GM21423 (cell line): Measurements from ENCODE around the gene ADAM19.

ENCODE experiments used
- ATAC-seq: cut with Tn5 transposase; IDR thresholded peaks from one replicate; pipeline ENCODE4 v1.9.1; 2021; ENCODE audit warnings: mild to moderate bottlenecking, moderate library complexity; ENCODE audit not compliant: unreplicated experiment

The ADAM19 gene

DNA sequence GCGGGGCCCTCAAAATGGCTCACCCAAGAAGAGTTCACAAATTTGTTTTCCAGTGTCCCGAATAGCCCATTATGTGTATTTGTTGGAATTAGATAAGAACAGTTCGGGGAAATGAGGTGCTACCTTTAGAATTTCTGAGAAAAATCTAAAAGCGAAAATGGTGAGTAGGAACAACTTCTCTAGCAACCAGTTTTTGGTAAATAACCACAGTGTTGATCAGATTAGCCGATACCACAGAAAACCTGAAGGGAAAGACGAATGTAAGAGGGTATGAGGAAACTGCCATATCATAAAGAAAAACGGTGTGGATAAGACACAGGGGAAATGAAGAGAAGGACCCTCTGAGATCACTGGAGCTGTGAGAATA is 31.0 kb downstream of the ADAM19 start:
- ATAC-seq, result no peak

DNA sequence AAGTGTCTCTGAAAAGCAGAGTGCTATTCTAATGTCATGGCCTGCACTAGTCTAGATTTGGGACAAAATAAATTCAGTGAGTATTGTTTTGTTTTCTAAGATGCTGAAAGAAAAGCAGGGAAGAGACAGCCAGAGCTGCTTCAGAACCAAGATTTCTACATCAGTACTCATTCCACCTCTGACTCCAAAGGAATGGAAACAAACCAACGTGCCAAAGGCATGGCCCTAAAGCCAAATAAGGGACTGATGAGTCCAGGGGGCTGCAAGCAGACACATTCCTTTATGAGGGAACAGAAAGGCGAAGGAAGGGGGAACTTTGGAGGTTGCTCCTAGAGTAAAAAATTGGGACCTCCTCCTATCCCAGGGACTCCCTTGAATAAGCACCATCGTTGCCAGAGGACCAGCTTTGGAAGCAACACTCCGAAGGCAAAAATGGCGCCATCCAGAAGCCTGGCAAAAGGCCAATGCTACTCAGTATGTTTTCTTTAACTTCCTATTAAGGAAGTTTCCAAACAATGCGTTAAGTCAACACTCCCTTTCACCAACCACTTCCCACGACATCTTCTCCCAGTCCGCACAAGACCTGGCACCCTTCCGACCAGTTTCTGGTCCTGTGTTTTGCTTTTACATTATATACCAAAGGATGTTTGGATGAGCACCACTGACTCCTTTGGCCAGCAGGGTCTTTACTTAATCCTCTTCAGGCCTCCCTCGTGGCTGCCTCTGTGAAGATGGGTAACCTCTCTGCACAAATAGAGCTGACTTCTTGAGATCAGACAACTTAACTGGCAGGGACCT is 31.6 kb downstream of the ADAM19 start:
- ATAC-seq, result no peak

DNA sequence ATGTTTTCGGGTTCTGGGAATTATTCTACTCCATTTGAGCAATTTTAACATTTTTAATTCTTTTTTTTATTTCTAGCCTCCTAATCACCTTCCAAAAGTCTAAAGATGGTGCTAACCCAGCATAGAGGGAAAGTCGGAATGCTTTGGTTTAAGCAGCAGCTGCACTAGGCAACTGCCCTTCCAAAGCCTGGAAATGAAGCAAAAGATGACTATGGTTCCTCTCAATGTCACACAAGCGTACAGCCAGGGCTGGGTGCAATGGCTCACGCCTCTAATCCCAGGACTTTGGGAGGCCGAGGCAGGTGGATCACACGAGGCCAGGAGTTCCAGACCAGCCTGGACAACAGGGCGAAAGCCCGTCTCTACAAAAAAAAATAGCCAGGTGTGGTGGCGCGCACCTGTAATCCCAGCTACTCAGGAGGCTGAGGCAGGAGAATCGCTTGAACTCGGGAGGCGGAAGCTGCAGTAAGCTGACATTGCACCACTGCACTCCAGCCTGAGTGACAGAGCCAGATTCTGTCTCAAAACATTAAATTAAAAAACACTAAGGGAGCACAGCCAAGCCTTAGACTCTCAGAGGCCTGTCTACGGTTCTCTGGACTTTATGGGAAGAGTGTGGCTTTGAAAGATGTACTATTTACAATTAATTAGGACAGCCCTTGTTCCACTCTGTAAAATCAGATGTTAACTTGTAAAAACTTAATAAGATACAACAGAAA is 33.1 kb downstream of the ADAM19 start:
- ATAC-seq, result no peak

DNA sequence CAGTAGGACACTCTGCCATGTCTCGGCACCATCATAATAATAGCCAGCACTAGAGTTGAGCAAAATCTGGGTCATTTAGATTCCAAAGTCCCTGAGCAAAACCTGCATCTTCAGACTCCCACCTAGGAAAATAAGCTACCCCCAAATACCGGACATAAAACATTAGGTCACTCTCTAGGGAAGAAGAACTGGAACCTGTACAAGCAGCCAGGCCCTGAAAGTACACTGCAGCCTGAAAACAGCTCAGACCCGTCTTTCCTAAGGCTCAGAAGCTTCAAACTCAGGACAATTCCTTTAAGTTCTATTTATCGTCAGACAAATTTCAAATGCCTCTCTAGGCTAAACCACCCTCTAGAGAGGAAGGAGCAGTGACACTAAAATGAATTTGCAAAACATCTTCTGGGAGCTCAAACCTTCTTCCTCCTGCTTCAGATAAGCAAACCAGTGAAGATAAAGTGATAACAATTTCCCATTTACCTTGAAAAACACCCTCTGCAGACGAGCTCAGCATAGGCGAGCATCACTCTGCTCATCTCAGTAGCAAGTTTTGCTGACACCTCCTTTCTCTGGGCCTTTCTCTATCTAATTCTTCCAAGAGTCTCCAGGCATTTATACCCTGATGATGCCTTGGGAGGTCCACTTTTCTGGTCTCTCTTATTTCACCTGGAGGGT is 34.0 kb downstream of the ADAM19 start:
- no peak for ATAC-seq

DNA sequence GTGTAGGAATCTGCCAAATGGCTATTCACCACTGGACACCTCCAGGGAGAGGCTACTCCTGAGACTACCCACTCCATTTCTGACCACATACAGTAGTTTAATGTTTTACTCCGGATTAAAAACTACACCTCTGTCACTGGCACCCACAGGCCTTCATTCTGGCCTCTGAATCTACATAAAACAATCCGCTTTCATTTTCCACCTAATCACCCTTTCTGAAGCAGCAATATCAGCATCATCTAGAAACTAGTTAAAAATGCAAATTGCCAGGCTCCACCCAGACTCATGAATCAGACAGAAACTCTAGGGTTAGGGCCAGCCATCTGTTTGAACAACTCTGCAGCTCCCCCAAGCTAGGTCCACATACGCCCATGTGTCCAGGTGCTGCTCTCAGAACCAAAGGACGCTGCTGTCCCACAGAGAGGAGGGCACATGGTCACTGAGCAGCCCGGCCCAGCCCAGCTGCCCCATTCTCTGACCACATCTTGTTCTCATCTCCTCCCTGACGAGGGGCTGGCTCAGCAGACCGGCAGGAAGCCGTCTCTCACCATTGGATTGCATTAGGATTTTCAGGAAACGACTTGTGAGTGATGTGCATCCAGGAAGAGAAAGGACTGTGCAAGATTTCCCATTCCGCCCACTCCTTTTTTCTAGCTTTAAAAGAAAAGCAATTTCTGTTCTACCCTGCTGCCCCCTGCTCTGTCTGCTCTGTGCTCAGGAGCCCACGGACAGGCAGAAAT is 34.7 kb downstream of the ADAM19 start:
- ATAC-seq, result peak; percentile 93

DNA sequence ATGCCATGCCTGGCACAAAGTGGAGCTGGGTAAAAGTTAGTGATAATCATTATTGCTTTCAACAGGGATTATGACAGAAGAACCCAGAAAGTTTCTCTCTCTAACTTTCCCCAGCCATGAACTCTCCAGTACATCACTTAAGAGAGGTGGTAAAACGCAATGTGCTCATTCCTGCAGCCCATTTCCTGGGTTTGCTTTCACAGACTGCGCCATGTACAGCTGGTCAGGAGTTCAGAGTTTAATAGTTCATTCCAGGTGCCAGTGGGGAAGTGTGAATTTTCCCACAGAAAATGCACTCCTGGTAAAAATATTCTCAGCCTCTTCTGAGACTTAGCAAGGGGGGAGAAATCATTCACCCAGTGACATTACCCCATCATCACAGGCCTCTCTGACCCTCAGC is 35.5 kb downstream of the ADAM19 start:
- peak; percentile 13 for ATAC-seq

DNA sequence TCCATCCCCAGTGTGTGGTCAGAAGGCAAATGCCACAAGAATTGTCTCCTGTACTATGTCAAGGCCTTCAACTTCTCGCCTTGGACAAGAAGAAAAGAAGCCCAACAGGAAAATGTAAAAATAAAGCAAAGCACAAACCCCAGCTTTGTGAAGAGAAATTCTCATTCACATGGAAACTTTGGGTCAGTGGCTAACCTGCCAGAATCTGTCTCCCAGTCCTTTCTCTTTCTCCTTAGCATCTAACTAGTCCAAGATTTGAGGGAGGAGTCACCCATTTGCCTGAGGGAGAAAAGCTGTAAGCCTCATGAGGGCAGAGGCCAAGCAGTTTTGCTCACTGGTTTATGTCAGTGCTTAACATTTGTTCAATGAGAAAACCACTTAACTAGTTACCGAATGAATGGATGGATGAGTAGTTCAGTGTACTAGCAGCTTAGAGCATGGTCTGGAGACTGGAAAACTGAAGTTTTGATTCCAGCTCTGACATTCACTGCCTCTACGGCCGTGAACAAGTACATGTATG is 36.0 kb downstream of the ADAM19 start:
- no peak for ATAC-seq

DNA sequence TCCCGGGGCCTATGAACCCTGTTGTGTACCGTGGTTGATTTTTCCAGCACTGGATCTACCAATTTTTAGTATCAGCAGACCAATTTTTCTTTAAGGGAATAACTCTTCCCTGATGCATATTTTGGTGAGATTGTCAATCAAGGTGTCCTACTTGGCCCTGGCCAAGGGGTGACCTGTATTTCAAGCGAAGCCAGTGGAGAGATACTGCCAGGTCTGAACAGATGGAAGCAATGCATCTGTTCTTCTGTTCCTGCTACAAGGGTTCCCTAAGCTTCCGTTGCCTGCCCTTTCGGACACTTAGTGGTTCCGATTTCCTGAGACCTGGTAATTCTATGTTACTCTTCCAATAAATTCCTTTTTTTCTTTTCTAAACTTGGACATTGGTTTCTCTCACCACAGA is 37.3 kb downstream of the ADAM19 start:
- no peak for ATAC-seq

DNA sequence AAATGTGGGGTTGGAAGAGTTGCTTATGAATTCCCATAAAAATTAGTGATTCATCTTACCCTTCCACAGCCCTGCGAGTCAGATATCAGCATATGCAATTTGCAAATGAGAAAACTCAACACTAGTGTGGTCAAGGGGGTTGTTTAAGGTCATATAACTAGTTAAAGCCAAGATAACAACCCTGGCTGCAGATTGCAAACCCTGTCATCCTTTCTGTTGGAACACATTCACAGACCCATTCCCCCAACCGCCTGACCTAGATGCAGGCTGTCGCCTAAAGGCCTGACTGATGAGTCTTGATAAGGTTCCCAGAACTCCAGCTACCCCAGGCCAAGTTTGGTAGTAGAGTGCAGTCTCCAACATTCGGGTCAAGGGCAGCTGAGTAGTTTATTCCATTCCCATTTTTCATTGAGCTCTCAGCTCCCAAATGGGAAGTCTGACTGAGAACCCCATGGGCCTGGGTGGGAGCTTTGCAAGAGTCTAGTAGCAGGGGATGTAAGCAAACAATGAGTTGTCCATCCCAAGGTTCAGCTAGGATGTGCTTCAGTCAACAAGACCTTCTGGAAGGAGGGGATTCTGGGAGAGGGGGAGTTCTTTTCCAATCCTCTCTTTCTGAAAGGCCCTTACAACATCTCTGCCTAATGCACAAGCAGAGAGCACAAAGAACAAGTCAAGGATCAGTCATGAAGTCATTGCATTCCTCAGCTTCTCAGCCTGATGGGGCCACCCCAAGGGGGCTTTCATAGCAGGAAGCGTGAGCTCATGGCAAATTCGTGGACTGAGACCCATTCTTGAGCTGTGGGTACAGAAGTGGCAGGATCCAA is 40.3 kb downstream of the ADAM19 start:
- ATAC-seq, result no peak

DNA sequence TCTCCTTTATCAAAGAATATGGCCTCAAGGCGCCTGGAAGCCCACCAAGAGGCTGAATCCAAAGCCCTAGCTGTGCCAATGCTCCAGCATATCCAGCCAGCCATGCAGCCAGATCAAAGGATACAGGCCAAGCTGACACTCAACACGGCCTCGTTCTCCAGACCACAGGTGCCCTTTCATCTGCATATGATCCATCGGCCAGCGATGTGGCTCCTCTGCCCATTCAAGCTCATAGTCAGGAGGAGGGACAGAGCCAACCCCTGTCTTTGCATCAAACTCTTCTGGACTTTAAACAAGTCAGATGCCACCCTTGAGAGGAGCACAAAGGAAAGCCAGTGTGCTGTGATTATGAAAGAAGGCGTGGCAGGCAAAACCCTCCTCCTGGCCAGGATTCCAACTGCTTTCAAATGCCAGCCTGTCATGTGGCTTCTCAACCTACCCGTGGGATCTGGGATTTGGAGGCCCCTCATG is 42.5 kb downstream of the ADAM19 start:
- ATAC-seq, result no peak

DNA sequence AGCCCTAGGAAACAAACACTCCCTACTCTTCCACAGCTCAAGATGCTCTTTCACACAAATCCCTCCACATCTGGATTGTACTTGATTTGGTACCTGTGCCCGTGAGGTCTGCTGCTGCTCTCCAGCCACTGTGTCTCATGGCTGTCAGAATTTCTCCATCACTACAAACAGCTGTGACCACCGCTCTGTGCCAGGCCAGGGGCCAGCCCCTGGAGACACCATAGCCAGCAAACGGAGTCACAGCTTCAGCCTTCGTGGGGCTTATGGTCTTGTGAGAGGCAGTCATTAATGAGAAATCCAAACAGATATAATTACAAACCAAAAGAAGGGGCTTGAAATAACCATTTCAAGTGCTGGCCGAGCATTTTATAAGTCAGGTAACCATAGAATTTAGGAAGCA is 43.6 kb downstream of the ADAM19 start:
- no peak for ATAC-seq

DNA sequence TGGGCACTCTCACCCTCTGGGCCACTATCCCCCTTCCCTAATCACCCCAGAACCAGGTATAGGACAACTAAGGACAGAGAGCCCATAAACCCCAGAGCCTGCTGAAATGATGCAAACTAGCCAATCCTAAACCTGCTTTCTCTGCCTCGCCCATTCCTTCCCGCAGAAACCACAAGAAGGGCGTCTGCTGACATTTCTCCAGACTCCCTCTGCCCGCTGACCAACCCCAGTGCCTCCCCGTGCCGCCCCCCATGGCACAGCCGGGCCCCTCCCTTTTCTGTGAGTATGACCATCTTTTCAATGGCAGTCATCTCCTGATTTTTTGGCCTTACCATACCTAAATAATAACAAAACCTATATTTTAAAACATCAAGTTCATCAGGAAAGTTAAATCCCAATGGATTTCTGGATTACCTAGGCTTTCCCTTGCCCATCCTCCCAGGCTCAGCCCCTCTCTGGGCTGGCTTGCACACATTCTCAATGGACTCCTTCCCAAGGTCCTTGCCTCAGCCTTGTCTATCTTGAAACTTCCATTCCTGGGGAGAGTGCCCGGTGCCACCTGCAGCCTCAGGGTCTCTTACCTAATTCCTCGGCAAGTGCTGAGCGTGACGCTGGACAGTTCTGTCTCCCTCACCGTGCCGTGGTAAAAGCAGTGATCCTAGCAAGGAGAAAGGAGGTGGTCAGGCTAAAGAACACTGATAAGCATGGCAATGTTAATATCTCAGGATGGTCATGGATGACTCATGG is 45.2 kb downstream of the ADAM19 start:
- ATAC-seq, result no peak

DNA sequence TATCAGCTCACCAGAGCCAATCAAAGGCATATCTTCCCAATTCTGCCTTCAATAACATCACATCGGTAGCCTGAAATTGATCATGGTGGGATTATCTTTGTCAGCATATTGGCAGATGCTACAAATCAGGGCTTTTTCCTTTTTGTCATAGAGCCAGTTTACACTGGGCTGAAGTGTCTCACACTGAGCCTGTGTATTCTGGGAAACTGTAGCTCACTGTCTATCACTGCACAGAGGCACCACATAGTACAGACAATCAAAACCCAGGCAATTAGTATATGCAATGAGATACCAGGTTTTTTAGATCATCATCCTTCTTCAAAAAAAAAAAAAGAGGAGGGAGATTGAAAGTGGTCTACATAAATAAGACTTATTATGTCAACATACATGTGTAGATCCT is 46.6 kb downstream of the ADAM19 start:
- ATAC-seq, result no peak

DNA sequence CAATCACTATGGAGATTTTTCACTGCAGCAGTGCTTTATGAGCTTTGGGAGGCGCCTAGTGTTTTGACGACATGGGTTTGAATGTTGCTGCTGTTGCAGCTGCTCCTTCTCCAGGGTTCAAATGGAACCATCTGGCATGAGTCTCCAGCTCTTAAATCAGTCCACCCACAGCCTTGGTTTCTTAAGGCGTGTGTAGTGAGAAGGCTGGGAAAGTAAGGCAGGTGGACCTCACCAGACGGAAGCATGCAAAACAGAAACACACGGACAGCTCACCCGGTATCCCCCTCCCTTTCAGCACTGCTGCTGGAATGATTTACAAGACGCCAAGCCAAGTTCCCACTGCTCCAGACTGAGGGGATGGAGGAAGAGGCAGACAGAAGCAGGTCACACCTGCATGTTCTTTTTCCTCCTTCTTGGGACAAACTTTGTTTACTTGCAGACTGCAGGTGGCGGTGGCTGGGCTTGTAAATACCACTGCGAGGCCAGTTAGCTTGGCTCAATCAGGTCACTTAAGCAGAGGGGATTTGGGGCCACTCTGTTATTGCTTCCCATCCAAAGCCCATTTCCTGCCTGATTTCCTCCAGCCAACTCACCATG is 47.4 kb downstream of the ADAM19 start:
- no peak for ATAC-seq

DNA sequence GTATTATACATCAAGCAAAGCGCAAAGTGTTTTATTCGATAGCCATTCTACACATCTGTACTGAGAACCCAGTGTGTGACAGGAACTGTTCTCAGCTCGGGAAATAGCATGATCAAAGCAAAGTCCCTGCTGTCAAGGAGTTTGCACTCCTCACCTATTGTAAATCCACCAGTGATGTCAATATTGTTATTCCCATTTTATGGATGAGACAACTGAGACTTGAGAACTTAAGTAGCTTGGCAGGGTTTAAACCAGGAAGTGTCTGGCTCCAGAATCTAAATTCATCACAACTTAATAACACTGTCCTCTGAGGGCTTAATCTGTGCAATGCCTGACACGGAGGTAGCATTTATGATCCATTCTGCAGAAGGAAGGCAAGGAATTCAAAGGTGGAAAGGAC is 50.7 kb downstream of the ADAM19 start:
- no peak for ATAC-seq

DNA sequence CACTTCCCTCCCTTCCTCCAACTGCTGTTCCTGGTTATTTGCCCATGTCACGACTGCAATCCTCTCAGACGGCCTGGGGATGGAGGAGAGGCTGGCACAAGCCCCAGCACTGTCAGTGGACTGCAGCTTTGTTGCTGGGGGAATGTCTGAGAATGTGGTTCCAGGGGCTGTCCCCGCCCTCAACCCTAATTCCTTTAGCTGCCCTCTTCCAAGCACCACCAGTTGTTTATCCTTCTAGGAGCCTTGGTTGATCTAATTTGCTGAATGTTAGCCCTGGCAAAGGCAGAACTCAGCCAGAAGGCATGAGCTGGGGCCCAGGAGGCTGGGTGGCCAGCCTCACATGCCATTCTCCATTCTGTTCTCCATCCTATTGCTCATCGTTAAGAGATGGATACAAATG is 51.6 kb downstream of the ADAM19 start:
- no peak for ATAC-seq

DNA sequence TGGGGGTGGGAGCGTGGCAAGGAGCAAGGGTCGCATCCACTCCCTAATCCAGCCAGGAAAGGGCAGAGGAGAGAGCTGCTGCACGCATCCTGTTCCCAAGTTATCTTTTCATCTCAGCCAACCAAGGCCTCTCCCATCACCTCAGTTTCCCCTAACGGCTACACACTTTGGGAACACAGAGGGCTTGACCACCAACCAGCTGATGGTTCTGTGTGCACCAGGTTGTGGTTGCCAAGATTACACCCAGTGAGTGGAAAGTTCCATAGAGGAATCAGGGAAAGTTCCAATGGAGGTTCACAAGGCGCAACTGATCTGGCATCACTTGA is 53.9 kb downstream of the ADAM19 start:
- no peak for ATAC-seq

DNA sequence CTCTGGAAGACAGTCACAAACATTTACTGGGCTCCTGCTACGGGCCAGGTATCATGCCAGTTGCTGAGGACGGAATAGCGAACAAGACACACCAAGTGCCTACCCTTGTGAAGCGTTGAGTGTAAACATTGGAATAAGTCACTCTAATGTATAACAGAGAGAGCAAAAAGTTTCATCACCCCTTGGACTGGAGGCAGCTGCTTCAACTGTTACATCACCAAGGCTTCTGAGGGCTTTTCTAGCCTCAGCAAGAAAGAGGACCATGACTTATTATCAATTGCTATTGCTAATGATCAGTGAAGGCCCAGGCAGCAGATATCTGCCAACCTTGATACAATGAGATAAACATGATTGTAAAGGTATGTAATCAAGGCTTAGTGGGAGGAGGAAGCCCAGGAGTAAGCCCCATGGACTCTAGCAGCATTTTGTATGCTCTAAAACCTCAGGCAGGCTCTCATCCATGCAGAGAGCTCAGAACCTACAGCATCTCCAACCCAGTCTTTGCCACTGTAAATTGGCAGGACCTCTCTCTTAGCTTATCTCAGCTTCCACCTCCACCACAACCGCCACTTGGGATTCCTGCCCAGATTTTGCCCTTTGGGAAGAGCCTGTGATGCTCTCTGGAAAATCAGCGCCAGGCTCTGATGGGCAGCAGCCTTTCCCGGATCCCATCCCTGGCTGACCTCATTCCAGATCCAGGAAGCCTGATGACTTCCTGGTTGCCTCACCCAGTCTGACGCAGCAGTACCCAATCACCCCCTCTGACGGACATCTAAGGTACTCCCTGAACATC is 54.5 kb downstream of the ADAM19 start:
- ATAC-seq, result no peak
